HG03175 (cell line): ENCODE results near the gene ITM2C.

Experiments
- ATAC-seq: cut with Tn5 transposase; IDR thresholded peaks from one replicate; pipeline ENCODE4 v1.9.1; 2021; ENCODE audit warnings: mild to moderate bottlenecking, moderate library complexity; ENCODE audit not compliant: unreplicated experiment

ITM2C gene

GRCh38 chr2:230924470-230925341, 60.0 kb downstream of the ITM2C start, which contains the start of gene GPR55:
GPR55 (minus strand) TSS chr2:230925242; CDS start chr2:230910962, 14,280 bp downstream.
- ATAC-seq = peak; percentile 45

- peak; percentile 31 for ATAC-seq
Observed at GRCh38 chr2:230925443-230925878, 60.7 kb downstream of the ITM2C start.

- peak; percentile 34 for ATAC-seq
Observed at GRCh38 chr2:230925879-230926765, 61.4 kb downstream of the ITM2C start.

GRCh38 chr2:230927711-230928341, 63.1 kb downstream of the ITM2C start:
- no peak for ATAC-seq
